ENCODE measurements around the gene PHKA2.

PHKA2 gene

GRCh38 chrX:18883961-18884765 lies 99.8 kb downstream of the PHKA2 start:
- Mint-ChIP-seq H3K36me3 (no peaks in the 10 kb centered on the region), H3K4me1 (ENCODE audit: low read depth) (peaks cover 26% of the 10 kb centered on the region), H3K27ac (peak overlapping the region; percentile 22), H3K27me3 (no peaks in the 10 kb centered on the region), H3K4me3 (no peak overlapping the region), H3K9me3 (ENCODE audit: low read depth) (no peaks in the 10 kb centered on the region)

- Mint-ChIP-seq H3K4me3 (no peak overlapping the region), H3K36me3 (no peaks in the 10 kb centered on the region), H3K27me3 (no peaks in the 10 kb centered on the region), H3K4me1 (ENCODE audit: low read depth) (peaks cover 26% of the 10 kb centered on the region), H3K9me3 (ENCODE audit: low read depth) (no peaks in the 10 kb centered on the region), H3K27ac (no peak overlapping the region)
These were observed 100.5 kb downstream of the PHKA2 start for GRCh38 chrX:18883234-18883960.

GRCh38 chrX:18879144-18879543 lies 104.8 kb downstream of the PHKA2 start:
- Mint-ChIP-seq H3K4me1 (ENCODE audit: low read depth) (no peaks in the 10 kb centered on the region), H3K36me3 (no peaks in the 10 kb centered on the region), H3K9me3 (ENCODE audit: low read depth) (no peaks in the 10 kb centered on the region), H3K27ac (no peak overlapping the region), H3K4me3 (no peak overlapping the region), H3K27me3 (no peaks in the 10 kb centered on the region)

GRCh38 chrX:18877469-18877868 lies 106.4 kb downstream of the PHKA2 start:
- peaks cover 6% of the 10 kb centered on the region for H3K4me1 Mint-ChIP-seq (ENCODE audit: low read depth)
- H3K27ac Mint-ChIP-seq, result no peak overlapping the region
- H3K4me3 Mint-ChIP-seq, result no peak overlapping the region
- no peaks in the 10 kb centered on the region for H3K27me3 Mint-ChIP-seq
- no peaks in the 10 kb centered on the region for H3K36me3 Mint-ChIP-seq
- H3K9me3 Mint-ChIP-seq (ENCODE audit: low read depth), result no peaks in the 10 kb centered on the region

DNA sequence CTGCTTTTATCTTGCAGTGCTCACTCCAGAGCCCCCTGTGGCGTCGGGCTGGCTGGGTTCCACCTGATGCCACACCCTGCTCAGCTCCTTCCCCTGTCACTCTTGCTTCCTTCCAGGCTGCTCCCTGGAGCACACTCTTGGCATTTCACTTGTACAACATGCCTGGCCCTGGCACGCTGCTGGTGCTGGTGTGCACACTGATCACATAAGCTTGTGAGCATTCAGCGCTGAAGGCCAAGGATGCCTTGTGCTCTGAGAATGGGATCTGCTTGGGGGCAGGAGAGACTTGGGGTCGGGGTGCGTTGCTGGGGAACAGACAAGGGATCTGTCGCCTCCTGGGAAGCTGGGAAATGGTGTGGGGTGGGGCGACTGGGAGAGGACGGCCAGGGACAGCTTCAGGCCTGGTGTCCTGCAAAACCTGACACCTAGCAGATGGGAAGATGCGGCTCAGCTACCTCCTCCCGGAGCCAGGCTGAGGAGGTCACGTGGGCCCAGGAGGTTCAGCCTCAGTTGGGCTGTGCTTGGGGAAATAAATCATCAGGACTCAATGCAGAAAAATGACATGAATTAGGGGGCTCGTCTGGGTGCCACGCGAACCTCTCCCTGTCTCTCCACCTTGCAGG lies 108.5 kb downstream of the PHKA2 start:
- H3K4me3 Mint-ChIP-seq, result no peak overlapping the region
- H3K27me3 Mint-ChIP-seq, result no peaks in the 10 kb centered on the region
- no peak overlapping the region for H3K27ac Mint-ChIP-seq
- peaks cover 6% of the 10 kb centered on the region for H3K4me1 Mint-ChIP-seq (ENCODE audit: low read depth)
- H3K9me3 Mint-ChIP-seq (ENCODE audit: low read depth), result no peaks in the 10 kb centered on the region
- no peaks in the 10 kb centered on the region for H3K36me3 Mint-ChIP-seq

DNA sequence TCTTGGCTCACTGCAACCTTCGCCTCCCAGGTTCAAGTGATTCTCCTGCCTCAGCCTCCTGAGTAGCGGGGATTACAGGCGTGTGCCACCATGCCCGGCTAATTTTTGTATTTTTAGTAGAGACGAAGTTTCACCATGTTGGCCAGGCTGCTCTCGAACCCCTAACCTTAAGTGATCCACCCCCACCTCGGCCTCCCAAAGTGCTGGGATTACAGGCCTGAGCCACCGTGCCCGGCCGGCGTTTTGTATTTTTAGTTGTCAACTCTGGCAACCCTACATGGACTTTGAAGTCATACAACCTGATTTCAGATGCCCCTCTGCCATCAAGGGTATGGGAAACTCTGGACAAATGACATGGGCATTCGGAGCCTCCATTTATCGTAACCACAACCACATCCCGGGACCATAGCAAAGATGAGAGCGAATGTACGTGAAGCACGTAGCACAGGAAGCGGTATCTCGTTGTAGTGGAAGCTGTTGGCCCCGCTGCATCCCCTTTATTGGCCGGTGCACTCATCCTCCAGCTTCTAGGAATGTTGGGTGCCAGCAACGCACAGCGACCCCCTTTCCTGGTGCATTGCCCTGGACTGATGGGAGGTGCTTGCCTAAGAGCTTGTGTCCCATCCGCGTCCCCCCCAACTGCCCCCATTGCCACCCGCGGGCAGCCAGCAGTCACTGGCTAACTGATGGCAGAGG lies 109.2 kb downstream of the PHKA2 start:
- Mint-ChIP-seq H3K36me3 (no peaks in the 10 kb centered on the region), H3K27me3 (no peaks in the 10 kb centered on the region), H3K4me1 (ENCODE audit: low read depth) (peaks cover 6% of the 10 kb centered on the region), H3K27ac (no peak overlapping the region), H3K4me3 (no peak overlapping the region), H3K9me3 (ENCODE audit: low read depth) (no peaks in the 10 kb centered on the region)

DNA sequence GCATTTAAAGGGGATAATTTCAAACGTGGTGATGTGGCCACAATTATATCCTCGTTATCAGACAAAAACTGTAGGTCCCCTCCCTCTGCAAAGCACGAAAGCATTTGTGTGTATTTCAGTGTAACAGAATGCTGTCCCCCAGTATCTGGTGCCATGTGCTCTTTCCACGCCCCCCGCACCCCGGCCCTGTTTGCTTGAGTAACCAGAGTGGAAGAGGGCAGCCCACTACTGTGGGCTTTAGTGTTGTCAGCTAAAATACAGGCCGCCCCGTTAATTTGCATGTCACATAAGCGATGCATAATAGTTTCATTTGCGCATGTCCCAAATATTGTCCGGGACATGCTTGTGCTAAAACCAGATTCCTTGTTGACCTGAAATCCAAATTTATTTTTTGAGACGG lies 110.1 kb downstream of the PHKA2 start:
- Mint-ChIP-seq H3K27ac (no peak overlapping the region), H3K27me3 (no peaks in the 10 kb centered on the region), H3K4me3 (no peak overlapping the region), H3K9me3 (ENCODE audit: low read depth) (no peaks in the 10 kb centered on the region), H3K4me1 (ENCODE audit: low read depth) (peaks cover 6% of the 10 kb centered on the region), H3K36me3 (no peaks in the 10 kb centered on the region)

DNA sequence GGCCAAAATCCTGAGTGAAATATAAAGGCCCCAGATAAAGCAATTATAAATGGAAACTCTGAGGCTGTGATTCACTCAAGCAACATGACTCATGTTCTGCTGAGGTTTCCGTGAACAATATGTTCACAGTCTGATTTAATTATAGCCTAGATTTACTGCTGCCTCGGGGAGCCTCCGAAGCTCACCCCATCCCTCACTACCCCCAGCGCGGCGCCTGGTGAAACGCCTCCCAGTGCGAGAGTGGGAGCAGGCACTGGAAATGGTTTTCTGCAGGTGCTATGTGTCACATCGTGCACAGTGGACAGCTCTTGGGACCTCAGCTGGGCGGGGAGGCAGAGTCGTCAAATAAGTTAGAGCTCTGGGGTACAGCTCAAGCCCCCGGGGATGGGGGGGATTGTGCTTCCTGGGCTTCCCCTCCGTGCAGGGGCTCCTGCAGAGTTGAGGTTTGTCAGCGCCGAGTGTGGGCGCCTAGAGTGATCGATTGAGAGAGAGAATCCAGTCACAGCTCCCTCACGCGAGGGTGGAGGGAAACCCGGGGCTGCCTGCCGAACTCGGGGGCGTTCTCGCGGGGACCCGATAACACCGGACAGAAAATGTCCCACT lies 110.6 kb downstream of the PHKA2 start:
- no peaks in the 10 kb centered on the region for H3K36me3 Mint-ChIP-seq
- H3K4me1 Mint-ChIP-seq (ENCODE audit: low read depth), result peaks cover 6% of the 10 kb centered on the region
- no peak overlapping the region for H3K27ac Mint-ChIP-seq
- no peaks in the 10 kb centered on the region for H3K9me3 Mint-ChIP-seq (ENCODE audit: low read depth)
- H3K27me3 Mint-ChIP-seq, result no peaks in the 10 kb centered on the region
- no peak overlapping the region for H3K4me3 Mint-ChIP-seq

GRCh38 chrX:18872621-18873020 lies 111.3 kb downstream of the PHKA2 start:
- no peaks in the 10 kb centered on the region for H3K9me3 Mint-ChIP-seq (ENCODE audit: low read depth)
- no peaks in the 10 kb centered on the region for H3K36me3 Mint-ChIP-seq
- H3K27ac Mint-ChIP-seq, result no peak overlapping the region
- no peaks in the 10 kb centered on the region for H3K27me3 Mint-ChIP-seq
- no peak overlapping the region for H3K4me3 Mint-ChIP-seq
- peaks cover 6% of the 10 kb centered on the region for H3K4me1 Mint-ChIP-seq (ENCODE audit: low read depth)

DNA sequence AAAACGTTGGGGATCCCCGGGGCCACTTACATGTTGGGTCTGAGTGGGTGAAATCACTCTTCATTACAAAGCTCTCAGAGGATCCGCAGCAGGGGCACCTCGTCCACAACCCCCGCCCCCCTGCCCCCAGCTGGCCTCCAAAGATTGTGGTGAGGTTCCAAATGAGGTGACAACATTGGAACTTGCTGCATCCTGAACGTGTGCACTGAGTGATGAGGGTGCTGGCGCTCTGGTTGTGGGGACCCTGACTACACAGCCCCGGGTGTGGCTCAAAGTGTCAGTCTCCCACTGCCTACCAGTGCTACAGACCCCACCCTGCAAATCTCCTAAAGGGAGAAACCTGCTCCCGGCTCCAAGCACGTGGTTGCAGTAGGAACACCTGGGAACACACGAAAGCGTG lies 111.9 kb downstream of the PHKA2 start:
- Mint-ChIP-seq H3K27me3 (no peaks in the 10 kb centered on the region), H3K4me1 (ENCODE audit: low read depth) (peaks cover 6% of the 10 kb centered on the region), H3K9me3 (ENCODE audit: low read depth) (no peaks in the 10 kb centered on the region), H3K27ac (no peak overlapping the region), H3K36me3 (no peaks in the 10 kb centered on the region), H3K4me3 (no peak overlapping the region)

GRCh38 chrX:18871161-18871890 lies 112.6 kb downstream of the PHKA2 start:
- H3K4me3 Mint-ChIP-seq, result no peak overlapping the region
- peaks cover 6% of the 10 kb centered on the region for H3K4me1 Mint-ChIP-seq (ENCODE audit: low read depth)
- H3K9me3 Mint-ChIP-seq (ENCODE audit: low read depth), result no peaks in the 10 kb centered on the region
- no peaks in the 10 kb centered on the region for H3K27me3 Mint-ChIP-seq
- no peak overlapping the region for H3K27ac Mint-ChIP-seq
- no peaks in the 10 kb centered on the region for H3K36me3 Mint-ChIP-seq

DNA sequence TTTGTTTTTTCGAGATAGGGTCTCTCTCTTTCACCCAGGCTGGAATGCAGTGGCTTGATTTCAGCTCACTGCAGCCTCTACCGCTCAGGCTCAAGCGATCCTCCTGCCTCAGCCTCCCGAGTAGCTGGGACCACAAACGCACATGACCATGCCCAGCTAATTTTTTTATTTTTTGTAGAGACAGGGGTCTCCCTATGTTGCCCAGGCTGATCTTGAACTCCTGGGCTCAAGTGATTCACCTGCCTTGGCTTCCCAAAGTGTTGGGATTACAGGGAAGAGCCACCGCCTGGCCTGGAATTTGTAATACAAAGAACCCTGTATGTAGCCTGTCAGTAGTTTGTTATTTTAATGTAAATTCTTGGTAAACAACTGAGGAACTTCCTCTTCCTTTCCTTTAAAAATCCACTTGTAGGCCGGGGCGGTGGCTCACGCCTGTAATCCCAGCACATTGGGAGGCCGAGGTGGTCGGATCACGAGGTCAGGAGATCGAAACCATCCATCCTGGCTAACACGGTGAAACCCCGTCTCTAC lies 119.5 kb downstream of the PHKA2 start:
- H3K27me3 Mint-ChIP-seq, result no peaks in the 10 kb centered on the region
- H3K9me3 Mint-ChIP-seq (ENCODE audit: low read depth), result no peaks in the 10 kb centered on the region
- H3K4me3 Mint-ChIP-seq, result no peak overlapping the region
- H3K4me1 Mint-ChIP-seq (ENCODE audit: low read depth), result no peaks in the 10 kb centered on the region
- H3K27ac Mint-ChIP-seq, result no peak overlapping the region
- no peaks in the 10 kb centered on the region for H3K36me3 Mint-ChIP-seq

DNA sequence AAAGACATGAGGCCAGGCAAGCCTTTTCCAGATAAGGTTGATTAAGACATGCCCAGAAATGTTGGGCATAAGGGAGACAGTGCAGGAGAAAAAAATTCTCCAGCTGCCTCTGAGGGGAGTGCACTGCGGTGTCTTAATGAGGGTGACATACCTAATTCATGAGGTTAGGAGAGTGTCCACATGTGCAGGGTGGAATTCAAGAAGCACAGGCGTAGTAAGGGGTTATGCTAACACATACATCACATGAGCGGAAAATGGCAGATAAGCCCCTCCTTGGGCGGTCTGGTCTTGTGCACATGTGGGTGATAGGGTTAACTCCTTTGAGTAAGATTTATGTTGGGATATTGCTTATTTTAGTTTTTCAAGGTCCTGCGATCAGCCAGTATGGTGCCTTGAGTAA lies 122.4 kb downstream of the PHKA2 start:
- Mint-ChIP-seq H3K4me3 (no peak overlapping the region), H3K4me1 (ENCODE audit: low read depth) (peaks cover 4% of the 10 kb centered on the region), H3K9me3 (ENCODE audit: low read depth) (no peaks in the 10 kb centered on the region), H3K27me3 (no peaks in the 10 kb centered on the region), H3K36me3 (no peaks in the 10 kb centered on the region), H3K27ac (no peak overlapping the region)

DNA sequence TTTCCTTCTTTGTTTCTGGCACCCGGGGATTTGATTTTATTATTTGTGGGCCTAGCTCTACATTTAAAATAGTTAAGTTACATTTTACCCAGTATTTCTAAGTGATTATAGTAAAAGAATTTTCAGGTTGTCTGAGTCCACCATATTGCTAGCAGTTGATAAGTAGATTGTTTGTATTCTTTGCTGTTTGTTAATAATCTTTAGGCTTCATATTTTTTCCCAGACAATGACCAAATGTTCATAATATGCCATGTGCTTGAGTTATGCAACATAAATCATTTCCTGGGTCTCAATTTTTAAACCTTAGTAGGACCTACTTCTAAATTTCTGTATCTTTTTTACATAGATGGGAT lies 127.3 kb downstream of the PHKA2 start:
- peak overlapping the region; percentile 13 for H3K4me3 Mint-ChIP-seq
- no peaks in the 10 kb centered on the region for H3K36me3 Mint-ChIP-seq
- peaks cover 37% of the 10 kb centered on the region for H3K4me1 Mint-ChIP-seq (ENCODE audit: low read depth)
- H3K27ac Mint-ChIP-seq, result no peak overlapping the region
- no peaks in the 10 kb centered on the region for H3K9me3 Mint-ChIP-seq (ENCODE audit: low read depth)
- no peaks in the 10 kb centered on the region for H3K27me3 Mint-ChIP-seq

Data from activated naive CD8-positive, alpha-beta T cell (primary cell).